Left kidney (tissue), 2 donors: Measurements from ENCODE around the gene RHBDL1. TPM values are rescaled to one million over a fixed set of nuclear protein-coding genes. Genes with fewer than 3 reads are reported as not detected.

ENCODE experiments used
- DNase-seq: peaks from one replicate; pipeline ENCODE4 v3.0.0-alpha.2; 2013
- polyA plus RNA-seq: library from polyadenylated mRNA; unstranded; fragments of 120-200 nt; gene quantifications from one replicate; pipeline ENCODE4 v1.2.1, GENCODE V29; 2013; ENCODE audit not compliant: insufficient read length

Gene RHBDL1
- polyA plus RNA-seq, 1 donor: 1.7 TPM

- no peak for DNase-seq
These were observed 22.8 kb upstream of the RHBDL1 start for GRCh38 chr16:652454-653305.

- no peak for DNase-seq
These were observed 21.4 kb upstream of the RHBDL1 start for GRCh38 chr16:654034-654433.

GRCh38 chr16:657487-657886 lies 18.0 kb upstream of the RHBDL1 start:
- no peak for DNase-seq

DNA sequence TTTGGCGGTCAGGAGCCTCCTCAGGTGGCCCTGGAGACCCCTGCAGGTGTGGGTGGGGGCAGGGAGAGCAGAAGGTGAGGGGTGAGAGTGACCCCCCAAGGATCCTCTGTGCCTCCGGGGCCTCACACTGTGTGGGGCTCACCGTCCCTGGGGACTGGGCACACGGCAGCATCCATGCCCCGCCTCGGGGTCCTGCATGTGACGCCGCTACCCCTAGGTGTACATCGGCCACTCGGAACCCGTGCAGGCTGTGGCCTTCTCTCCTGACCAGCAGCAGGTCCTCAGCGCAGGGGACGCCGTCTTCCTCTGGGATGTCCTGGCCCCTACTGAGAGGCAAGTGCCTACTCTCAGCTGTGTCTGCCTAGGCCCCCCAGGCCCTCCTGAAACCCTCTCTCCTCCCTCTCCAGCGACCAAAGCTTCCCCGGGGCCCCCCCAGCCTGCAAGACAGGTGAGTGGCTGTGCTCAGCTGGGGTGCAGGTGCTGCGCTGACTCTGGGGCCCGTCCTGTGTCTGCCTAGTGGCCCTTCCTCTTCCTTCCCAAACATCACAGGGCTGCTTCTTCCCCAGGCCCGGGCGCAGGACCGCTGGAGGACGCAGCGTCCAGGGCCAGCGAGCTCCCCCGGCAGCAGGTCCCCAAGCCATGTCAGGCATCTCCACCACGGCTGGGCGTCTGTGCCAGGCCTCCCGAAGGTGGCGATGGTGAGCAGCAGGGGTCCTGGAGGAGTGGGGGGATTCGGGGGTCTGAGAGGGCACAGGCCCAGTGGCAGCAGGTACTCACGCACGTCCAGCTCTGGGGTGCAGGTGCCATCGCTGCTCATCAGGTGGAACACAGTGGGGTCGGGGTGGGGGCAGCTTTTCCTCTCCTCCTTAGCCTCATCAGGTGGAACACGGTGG lies 16.5 kb upstream of the RHBDL1 start:
- DNase-seq: no peak

- no peak for DNase-seq
These were observed 15.9 kb upstream of the RHBDL1 start for GRCh38 chr16:659618-660017.

DNA sequence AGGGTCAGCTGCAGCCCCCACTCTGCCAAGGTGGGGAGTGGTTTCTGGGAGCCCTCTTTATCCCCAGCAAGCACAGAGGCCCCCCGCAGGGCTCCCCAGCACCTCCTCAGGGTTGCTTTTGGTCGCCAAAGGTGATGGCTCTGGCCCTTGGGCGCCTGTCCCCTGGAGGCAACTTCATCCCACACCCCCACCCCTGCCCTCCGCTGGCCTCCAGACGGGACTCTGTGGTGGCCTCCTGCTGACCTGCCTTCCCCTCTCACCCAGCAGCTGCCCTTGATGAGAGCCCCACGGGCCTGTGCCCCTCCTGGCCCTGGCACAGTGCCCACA lies 15.4 kb upstream of the RHBDL1 start:
- DNase-seq: no peak

GRCh38 chr16:660459-661183 lies 14.8 kb upstream of the RHBDL1 start:
- peak; percentile 78 for DNase-seq

- DNase-seq: no peak
These were observed 14.2 kb upstream of the RHBDL1 start for GRCh38 chr16:661184-661821.

DNA sequence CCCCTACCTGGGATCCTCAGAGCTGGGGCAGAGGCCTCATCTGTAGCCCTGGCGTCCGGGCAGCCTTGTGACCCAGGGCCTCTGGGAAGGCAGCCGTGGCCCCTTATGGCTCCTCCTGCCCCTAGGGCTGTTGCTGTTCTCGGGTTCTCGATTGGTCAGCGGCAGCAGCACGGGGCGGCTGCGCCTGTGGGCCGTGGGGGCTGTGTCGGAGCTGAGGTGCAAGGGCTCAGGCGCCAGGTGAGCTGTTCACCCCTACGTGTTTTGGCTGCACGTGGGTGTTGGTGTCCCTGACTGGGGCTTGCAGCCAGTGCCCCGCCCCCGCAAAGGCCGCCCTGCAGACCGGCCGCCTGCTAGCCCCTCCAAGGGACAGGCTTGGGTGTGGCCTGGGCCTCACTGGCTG lies 13.4 kb upstream of the RHBDL1 start:
- no peak for DNase-seq

- no peak for DNase-seq
These were observed 12.9 kb upstream of the RHBDL1 start for GRCh38 chr16:662597-662996.

DNA sequence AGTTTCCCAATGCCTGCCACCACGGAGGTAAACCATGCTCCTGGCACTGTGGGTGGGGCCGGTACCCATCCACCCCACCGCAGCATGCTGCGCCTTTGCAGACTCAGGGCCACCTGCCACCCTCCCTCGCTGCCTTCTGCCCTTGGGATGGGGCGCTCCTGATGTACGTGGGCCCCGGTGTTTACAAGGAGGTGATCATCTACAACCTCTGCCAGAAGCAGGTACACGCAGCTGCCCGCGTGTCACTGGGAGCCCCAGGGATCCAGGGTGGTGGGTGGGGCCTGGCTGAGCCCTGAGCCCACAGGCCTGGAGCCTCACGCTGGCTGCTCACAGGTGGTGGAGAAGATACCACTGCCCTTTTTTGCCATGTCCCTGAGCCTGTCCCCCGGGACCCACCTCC lies 8.9 kb upstream of the RHBDL1 start:
- DNase-seq: no peak

GRCh38 chr16:667113-667779 lies 8.2 kb upstream of the RHBDL1 start:
- no peak for DNase-seq

GRCh38 chr16:667780-668518 lies 7.5 kb upstream of the RHBDL1 start, which contains the start of gene RHOT2:
RHOT2 (plus strand) TSS chr16:668132; CDS start chr16:668200, 68 bp downstream.
- peak; percentile 89 for DNase-seq

- no peak for DNase-seq
These were observed 6.8 kb upstream of the RHBDL1 start for GRCh38 chr16:668519-669171.

DNA sequence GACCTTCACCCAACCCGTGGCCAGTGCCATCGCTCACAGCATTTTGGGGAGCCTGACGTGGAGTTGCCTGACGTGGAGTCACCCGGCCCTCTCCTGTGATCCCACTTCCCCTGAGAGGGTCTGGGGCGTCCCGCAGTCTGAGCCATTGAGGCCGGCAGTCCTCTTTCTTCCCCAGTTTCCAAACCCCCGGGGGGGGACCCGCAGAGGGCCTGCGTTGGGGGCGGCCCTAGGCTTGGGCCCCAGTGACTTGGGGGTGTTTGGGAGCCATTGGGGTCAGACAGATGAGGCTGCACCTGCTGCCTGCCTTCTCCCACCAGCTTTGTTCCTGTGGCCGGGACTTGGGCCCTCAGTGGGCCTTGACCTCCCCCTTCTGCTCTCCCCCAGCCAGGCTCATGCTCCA lies 5.8 kb upstream of the RHBDL1 start:
- no peak for DNase-seq

DNA sequence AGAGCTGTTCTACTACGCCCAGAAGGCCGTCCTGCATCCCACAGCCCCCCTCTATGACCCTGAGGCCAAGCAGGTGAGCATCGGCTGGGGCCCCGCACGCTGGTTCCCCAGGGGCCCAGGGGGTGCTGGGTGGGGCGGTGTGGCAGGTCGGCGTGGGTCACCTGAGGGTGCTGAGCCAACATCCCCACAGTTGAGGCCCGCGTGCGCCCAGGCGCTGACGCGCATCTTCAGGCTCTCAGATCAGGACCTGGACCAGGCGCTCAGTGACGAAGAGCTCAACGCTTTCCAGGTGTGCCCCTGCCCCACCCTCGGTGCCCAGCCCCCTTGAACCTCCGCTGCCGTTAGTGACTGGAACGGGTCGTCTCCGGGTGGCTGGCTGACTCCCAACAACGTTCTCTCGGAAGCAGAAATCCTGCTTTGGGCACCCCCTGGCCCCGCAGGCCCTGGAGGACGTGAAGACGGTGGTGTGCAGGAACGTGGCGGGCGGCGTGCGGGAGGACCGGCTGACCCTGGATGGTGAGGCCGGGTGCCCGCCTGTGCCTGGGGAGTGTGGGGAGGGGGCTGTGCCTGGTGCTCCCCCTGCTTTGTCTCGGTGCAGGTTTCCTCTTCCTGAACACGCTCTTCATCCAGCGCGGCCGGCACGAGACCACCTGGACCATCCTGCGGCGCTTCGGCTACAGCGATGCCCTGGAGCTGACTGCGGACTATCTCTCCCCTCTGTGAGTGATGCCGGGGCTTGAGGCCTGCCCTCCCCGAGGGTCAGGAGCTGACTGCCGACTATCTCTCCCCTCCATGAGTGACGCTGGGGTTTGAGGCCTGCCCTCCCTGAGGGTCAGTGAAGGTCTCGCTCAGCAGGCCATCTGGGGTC lies 4.8 kb upstream of the RHBDL1 start:
- no peak for DNase-seq

- DNase-seq: no peak
These were observed 3.9 kb upstream of the RHBDL1 start for GRCh38 chr16:671353-672131.

DNA sequence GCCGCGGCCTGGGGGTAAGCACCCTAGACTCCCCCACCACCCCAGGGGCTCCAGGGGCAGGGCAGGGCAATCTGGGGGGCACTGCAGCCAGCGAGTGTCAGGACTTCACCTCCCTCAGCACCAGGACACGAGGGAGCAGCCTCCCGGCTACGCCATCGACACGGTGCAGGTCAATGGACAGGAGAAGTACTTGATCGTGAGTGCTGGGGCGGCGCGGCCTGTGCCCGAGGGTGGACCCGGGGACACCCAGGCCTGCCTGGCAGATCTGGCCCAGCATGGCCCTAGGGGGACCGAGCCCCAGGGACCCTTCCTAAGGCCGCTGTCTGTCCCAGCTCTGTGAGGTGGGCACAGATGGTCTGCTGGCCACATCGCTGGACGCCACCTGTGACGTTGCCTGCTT lies 3.1 kb upstream of the RHBDL1 start:
- DNase-seq: no peak
